ENCODE results near the gene NISCH.

DNA sequence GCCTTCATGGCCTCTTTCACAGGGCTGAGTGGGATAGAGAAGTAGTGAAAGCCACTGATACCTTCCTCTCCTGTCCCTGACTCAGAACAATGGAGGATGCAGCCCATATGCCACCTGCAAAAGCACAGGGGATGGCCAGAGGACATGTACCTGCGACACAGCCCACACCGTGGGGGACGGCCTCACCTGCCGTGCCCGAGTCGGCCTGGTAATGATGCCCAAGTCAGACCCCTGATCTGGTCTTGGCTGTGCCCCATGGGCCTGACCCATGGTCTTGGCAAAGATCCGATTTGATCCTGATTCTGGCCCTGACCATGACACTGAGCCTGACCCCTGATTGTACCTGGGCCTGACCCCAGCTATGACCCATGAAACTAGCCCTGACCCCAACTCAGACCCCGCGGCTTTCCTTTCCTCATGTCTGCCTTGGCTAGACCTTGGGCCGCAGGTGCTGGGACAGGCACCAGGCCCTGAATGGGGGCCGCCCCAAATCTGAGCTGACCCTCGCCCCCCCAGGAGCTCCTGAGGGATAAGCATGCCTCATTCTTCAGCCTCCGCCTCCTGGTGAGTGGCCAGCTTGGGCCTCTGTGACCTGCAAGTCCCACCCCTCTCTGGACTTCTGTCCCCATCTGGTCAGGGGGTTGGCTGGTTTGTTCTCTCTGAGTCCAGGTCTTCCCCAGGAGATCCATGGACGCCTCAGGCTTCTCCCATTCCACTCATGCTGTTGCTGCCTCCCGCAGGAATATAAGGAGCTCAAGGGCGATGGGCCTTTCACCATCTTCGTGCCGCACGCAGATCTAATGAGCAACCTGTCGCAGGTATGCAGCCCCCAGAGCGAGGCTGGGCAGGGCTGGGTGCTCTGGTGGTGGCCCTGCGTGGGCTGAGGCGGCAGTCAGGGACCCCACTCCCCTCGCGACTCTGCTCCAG lies 62.7 kb downstream of the NISCH start:
- TF ChIP-seq, protein P1, sequence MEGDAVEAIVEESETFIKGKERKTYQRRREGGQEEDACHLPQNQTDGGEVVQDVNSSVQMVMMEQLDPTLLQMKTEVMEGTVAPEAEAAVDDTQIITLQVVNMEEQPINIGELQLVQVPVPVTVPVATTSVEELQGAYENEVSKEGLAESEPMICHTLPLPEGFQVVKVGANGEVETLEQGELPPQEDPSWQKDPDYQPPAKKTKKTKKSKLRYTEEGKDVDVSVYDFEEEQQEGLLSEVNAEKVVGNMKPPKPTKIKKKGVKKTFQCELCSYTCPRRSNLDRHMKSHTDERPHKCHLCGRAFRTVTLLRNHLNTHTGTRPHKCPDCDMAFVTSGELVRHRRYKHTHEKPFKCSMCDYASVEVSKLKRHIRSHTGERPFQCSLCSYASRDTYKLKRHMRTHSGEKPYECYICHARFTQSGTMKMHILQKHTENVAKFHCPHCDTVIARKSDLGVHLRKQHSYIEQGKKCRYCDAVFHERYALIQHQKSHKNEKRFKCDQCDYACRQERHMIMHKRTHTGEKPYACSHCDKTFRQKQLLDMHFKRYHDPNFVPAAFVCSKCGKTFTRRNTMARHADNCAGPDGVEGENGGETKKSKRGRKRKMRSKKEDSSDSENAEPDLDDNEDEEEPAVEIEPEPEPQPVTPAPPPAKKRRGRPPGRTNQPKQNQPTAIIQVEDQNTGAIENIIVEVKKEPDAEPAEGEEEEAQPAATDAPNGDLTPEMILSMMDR (IDR thresholded peaks at IDR 0.05) = no peak
- no peak for TF ChIP-seq POLR2A (IDR thresholded peaks at IDR 0.05)
